DOHH2 (cell line): ENCODE data around the gene GHDC.

Source experiments
- CTCF ChIP-seq: fragments of 200-600 bp; sonication (generic); IDR thresholded peaks from one replicate; pipeline ENCODE4 v1.5.1; 2014; ENCODE audit warnings: antibody characterized with exemption, mild to moderate bottlenecking, low read depth, low read length; ENCODE audit not compliant: poor library complexity, severe bottlenecking
- EZH2phosphoT487 ChIP-seq: fragments of 200-600 bp; sonication (generic); IDR thresholded peaks from 2 replicates; pipeline ENCODE4 v1.6.1; 2017; ENCODE audit warnings: borderline replicate concordance, mild to moderate bottlenecking, antibody characterized with exemption, low read length, moderate library complexity, mixed read lengths

GRCh38 chr17:42188749-42189650, 5.3 kb downstream of the GHDC start:
- TF ChIP-seq CTCF: no peak
- TF ChIP-seq EZH2phosphoT487: no peak
